Stimulated activated CD8-positive, alpha-beta memory T cell treated with anti-CD3 and anti-CD28 coated beads, Interleukin-15, amount 100 ng/mL, for 1 hour (primary cell): ENCODE measurements around the gene DHX29.
"Not testable (repeated sequence)": the region's sequence is repeated elsewhere in the genome, so short reads cannot be mapped to it uniquely, and the experiment has no call there.

ENCODE experiments used
- DNase-seq: peaks from one replicate; pipeline ENCODE4 v3.0.0-alpha.2; 2020; ENCODE audit warnings: low read depth

The DHX29 gene

GRCh38 chr5:55307383-55308253 is at the start of gene DHX29, which contains the start of gene MTREX:
Gene DHX29, minus strand, starts transcription at chr5:55307694. Its CDS starts 121 bp downstream, at chr5:55307573.
Gene MTREX, plus strand, starts transcription at chr5:55307989. Its CDS starts 25 bp downstream, at chr5:55308014.
- peak; percentile 73 for DNase-seq

- no peak for DNase-seq
Measured at GRCh38 chr5:55356896-55357295, 49.4 kb upstream of the DHX29 start.

DNA sequence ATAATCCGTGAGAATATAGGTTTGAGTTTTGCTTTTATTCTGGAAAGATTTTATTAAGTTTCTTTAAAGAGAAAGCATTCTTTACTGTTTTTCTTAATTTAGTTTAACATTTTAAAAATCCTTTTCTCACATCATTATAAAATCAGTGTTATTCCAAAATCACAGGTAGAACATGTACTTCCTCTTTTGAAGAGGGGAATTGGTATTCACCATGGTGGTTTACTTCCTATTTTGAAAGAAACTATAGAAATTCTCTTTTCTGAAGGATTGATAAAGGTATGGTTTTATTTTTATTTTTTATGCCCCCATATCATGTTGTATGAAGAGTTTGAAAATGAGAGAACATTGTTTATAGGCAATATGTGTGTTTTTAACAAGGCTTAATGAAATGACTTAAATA is 43.3 kb upstream of the DHX29 start:
- DNase-seq: no peak

DNA sequence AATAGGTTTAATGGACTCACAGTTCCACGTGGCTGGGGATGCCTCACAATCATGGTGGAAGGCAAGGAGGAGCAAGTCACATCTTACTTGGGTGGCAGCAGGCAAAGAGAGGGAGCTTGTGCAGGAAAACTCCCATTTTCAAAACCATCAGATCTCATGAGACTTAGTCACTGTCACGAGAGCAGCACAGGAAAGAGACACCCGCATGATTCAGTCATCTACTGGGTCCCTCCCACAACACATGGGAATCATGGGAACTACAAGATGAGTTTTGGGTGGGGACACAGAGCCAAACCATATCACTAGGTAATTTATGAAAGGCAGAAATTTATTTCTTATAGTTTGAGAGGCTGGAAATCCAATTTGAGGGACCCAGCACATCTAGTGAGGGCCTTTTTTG is 40.3 kb upstream of the DHX29 start:
- no peak for DNase-seq

GRCh38 chr5:55345327-55345726 is 37.8 kb upstream of the DHX29 start:
- DNase-seq: no peak

DNA sequence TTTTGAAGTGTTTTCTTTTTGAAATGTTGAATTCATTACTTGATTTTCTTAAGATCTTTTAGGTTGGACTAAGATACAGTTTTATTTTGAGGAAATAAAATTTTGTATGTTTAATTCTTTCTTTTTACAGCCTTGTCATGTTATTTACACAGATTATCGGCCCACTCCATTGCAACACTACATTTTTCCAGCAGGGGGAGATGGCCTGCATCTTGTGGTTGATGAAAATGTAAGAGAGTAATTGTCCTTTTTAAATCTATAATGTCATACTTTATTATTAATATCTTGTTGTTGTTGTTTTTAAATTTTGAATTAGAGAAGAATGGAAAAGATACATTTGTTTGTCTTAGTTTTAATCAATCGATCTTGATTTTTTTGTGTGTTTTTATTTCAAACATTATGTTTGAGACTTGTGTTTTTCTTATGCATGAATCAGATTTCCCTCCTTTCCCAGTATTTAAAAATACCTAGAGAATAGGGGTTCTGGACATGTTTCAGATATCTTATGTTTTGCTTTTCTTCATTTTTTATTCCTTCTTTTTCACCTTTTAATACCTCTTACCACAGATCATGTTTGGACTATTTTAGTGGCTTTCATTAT is 37.0 kb upstream of the DHX29 start:
- peak; percentile 44 for DNase-seq

DNA sequence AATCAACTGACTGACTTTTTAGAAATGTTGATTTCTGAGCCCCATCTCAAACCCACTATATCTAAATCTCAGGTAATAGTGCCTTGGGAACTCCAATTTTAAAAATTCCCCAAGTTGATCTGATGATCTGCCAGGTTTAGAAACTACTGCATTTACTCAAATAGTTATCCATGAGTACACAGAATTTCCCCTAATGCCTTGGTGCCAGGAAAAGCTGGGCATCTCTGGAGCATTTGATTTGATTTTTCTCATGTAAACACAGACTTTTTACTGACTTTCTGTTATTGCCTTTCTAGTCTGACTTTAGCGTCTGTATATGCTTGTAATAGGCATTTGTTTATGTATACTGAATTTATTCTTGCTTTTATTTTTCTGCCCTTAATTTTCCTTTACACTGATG is 36.1 kb upstream of the DHX29 start:
- no peak for DNase-seq

DNA sequence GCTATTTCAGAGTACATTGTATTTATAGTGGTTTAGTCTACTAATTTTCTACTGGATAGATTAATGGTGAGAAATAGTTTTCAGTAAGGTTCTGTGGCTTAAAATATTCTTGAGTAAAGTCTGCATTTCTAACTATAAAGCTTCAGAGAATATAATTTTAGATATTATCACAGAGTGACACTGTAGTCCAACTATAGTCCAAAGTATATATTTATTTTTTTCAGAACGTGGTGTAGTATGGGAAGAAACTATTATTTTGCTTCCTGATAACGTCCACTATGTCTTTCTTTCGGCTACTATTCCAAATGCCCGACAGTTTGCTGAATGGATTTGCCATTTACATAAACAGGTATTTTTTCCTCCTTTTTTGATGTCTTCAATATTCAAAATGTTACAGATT is 35.6 kb upstream of the DHX29 start:
- DNase-seq: no peak

DNA sequence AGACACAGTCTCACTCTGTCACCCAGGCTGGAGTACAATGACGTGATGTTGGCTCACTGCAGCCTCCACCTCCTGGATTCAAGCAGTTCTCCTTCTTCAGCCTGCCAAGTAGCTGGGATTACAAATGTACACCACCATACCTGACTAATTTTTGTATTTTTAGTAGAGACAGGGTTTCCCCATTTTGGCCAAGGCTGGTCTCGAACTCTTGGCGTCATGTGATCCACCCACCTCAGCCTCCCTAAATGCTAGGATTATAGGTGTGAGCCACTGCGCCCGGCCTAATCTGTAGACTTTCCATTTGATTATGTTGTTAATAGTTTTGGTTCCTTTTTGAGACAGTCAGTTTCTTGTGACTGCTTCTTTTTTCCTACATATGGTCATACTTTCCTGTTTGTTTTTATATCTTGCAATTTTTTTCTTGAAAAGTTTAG is 31.3 kb upstream of the DHX29 start:
- DNase-seq: no peak

GRCh38 chr5:55338092-55338613 is 30.7 kb upstream of the DHX29 start:
- no peak for DNase-seq

- no peak for DNase-seq
Measured at GRCh38 chr5:55333811-55334210, 26.3 kb upstream of the DHX29 start.

DNA sequence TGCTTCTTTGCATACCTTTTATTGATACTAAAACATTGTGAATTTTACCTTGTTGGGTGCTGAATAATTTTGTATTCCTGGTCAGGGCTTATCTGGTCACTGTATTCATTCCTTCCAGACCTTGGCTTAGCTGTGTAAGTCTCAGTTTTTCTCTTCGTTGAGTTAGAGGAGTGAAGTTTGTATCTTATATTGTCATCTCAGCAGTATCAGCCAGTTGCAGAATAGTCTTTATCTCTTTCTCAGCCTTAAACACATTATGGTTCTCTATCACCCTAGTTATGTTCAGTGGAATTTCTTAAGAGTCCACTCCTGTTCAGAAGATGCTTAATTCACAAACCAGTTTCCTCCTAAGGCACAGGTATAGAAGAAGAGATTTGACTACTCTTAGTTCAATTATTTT is 25.5 kb upstream of the DHX29 start:
- no peak for DNase-seq

DNA sequence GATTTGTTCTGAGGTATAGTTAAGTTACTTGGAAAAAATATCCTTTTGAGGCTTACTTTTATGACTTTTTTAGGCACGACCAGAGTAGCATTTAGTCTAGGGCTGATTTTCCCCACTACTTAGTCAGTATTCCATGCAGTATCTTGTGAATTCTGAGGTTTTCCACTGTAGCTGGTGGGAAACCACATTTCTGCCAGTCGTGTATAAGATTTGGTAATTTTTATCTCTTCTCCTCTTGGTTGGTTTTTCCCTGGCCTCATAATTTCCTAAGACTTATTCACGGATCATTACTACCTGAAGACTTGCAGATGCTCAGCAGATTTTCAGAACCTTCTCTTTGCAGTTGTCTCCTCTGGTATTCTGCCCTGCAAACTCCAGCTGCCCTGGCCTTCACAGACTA is 23.8 kb upstream of the DHX29 start:
- no peak for DNase-seq

- DNase-seq: no peak
Measured at GRCh38 chr5:55327281-55327680, 19.8 kb upstream of the DHX29 start.

- no peak for DNase-seq
Measured at GRCh38 chr5:55325621-55326020, 18.1 kb upstream of the DHX29 start.

GRCh38 chr5:55324815-55325418 is 17.4 kb upstream of the DHX29 start:
- DNase-seq: no peak

- DNase-seq: no peak
Measured at GRCh38 chr5:55324006-55324405, 16.5 kb upstream of the DHX29 start.

DNA sequence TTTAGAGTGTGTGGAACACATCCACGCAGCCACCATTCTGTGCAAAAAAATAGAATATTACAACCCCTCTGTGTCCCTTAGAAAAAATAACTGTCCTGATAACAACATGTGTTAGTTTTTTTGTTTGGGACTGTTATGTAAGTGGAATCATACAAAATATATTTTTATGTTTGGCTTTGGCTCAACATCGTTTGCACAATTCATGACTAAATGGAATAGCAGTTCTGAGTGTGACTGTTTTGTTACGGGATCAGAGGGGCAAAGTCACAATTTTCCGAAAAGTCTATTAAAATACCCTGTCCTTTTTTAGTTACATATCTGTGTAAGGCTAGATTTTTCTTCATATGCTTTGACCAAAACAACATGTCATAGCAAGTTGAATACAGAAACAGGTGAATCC is 13.1 kb upstream of the DHX29 start:
- no peak for DNase-seq

GRCh38 chr5:55319491-55319890 is 12.0 kb upstream of the DHX29 start:
- DNase-seq: no peak

DNA sequence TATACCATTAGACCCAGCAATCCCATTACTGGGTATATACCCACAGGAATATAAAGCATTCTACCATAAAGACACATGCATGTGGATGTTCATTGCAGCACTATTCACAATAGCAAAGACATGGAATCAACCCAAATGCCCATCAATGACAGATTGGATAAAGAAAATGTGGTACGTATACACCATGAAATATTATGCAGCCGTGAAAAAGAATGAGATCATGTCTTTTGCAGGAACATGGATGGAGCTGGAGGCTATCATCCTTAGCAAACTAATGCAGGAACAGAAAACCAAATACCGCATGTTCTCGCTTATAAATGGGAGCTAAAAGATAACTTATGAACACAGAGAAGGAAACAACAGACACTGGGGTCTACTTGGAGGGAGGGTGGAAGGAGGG is 10.7 kb upstream of the DHX29 start:
- not testable (repeated sequence) for DNase-seq

DNA sequence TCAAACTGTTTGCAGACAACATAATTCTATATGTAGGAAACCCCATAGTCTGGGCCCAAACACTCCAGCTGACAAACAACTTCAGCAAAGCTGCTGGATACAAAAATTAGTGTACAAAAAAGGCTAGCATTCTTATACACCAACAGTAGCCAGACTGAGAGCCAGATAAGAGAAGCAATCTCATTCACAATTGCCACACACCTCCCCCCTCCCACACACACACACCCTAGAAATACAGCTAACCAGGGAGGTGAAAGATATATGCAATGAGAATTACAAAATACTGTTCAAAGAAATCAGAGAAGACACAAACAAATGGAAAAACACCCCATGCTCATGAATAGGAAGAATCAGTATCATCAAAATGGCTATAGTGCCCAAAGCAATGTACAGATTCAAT is 9.3 kb upstream of the DHX29 start:
- no peak for DNase-seq

DNA sequence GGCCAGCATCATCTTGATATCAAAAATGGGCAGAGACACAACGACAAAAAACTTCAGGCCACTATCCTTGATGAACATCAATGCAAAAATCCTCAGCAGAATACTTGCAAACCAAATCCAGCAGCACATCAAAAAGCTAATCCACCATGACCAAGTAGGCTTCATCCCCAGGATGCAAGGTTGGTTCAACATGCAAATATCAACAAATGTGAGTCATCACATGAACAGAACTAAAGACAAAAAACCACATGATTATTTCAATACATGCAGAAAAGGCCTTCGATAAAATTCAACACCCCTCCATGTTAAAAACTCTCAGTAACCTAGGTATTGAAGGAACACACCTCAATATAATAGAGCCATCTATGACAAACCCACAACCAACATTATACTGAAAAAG is 8.8 kb upstream of the DHX29 start:
- DNase-seq: no peak
